ENCODE results near the gene CLOCK. TPM values are rescaled to one million over a fixed set of nuclear protein-coding genes. Genes with fewer than 3 reads are reported as not detected.

The CLOCK gene
- total RNA-seq, 1 experiment from 2014 or later: 24.9 TPM

DNA sequence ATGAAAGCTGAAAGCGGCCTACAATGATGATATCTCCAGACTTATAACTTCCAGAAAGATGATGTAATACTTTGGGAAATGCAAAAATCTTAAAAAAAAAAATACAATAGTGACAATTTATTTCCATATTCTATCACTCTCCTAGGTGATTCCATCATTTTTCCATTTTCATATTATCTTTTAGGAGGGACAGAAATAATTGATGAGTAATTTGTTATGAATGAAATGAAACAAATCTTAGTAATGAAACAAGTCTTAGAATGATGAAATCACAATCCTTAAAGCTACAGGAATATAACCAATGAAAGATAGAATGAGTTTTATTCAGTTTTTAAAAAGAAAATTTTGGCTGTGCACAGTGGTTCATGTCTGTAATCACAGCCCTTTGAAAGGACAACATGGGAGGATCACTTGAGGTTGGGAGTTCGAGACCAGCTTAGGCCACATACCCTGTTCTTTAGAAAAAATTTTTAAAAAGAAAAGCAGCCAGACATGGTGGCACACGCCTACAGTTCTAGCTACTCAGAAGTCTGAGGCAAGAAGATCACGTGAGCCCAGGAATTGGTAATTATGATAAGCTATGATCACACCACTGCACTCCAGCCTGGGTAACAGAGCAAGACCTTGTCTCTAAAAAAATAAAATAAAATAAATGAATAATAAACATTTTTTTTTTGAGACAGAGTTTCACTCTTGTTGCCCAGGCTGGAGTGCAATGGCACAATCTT, 21.7 kb downstream of the CLOCK start:
- no peaks in the 10 kb centered on the region for H3K27me3 ChIP-seq (ENCODE audit: control insufficient read depth, insufficient read depth, low read length)
- H3K4me1 ChIP-seq (ENCODE audit: control insufficient read depth, insufficient read depth, low read length): no peaks in the 10 kb centered on the region
- no TSS peak for BruUV-seq (replicated peaks)
- TF ChIP-seq POLR2AphosphoS5 (IDR thresholded peaks at IDR 0.05; ENCODE audit: low read depth, low read length): no peak
- TF ChIP-seq CTCF (IDR thresholded peaks at IDR 0.05): no peak
- TF ChIP-seq SIN3A (IDR thresholded peaks at IDR 0.05; ENCODE audit: borderline replicate concordance, insufficient read depth, low read depth, low read length): no peak
- TF ChIP-seq, protein P1, sequence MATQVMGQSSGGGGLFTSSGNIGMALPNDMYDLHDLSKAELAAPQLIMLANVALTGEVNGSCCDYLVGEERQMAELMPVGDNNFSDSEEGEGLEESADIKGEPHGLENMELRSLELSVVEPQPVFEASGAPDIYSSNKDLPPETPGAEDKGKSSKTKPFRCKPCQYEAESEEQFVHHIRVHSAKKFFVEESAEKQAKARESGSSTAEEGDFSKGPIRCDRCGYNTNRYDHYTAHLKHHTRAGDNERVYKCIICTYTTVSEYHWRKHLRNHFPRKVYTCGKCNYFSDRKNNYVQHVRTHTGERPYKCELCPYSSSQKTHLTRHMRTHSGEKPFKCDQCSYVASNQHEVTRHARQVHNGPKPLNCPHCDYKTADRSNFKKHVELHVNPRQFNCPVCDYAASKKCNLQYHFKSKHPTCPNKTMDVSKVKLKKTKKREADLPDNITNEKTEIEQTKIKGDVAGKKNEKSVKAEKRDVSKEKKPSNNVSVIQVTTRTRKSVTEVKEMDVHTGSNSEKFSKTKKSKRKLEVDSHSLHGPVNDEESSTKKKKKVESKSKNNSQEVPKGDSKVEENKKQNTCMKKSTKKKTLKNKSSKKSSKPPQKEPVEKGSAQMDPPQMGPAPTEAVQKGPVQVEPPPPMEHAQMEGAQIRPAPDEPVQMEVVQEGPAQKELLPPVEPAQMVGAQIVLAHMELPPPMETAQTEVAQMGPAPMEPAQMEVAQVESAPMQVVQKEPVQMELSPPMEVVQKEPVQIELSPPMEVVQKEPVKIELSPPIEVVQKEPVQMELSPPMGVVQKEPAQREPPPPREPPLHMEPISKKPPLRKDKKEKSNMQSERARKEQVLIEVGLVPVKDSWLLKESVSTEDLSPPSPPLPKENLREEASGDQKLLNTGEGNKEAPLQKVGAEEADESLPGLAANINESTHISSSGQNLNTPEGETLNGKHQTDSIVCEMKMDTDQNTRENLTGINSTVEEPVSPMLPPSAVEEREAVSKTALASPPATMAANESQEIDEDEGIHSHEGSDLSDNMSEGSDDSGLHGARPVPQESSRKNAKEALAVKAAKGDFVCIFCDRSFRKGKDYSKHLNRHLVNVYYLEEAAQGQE (IDR thresholded peaks at IDR 0.05; ENCODE audit: insufficient read depth in 1 of 2, low read depth in 2 of 2, low read length in 1 of 2): no peak
- no peak for TF ChIP-seq TCF7L2 (IDR thresholded peaks at IDR 0.05; ENCODE audit: low read depth, low read length)
- H3K27ac ChIP-seq (ENCODE audit: low read length): no peak overlapping the region; the same call in 1 of the 2 replicates
- ChIA-PET POLR2A (no interaction called here), CTCF (no interaction called here)
- no peak overlapping the region for H3K4me3 ChIP-seq (ENCODE audit: low read depth in 2 of 2, low read length in 2 of 2)
- in situ Hi-C loops (cut with HindIII; ENCODE audit: low pct_unique_long_range_greater_than_20kb, low sequenced_read_pairs): no loop called here
- no peaks in the 10 kb centered on the region for H3K9me3 ChIP-seq (ENCODE audit: control insufficient read depth, insufficient read depth, low read depth, low read length)
- H3K36me3 ChIP-seq (ENCODE audit: control insufficient read depth, insufficient read depth, low read length): no peaks in the 10 kb centered on the region
- ATAC-seq (no peak), DNase-seq (ENCODE audit: low read depth, low spot score) (no peak)
- intact Hi-C loops (cut with micrococcal nuclease; ENCODE audit: unreplicated experiment): no loop called here

DNA sequence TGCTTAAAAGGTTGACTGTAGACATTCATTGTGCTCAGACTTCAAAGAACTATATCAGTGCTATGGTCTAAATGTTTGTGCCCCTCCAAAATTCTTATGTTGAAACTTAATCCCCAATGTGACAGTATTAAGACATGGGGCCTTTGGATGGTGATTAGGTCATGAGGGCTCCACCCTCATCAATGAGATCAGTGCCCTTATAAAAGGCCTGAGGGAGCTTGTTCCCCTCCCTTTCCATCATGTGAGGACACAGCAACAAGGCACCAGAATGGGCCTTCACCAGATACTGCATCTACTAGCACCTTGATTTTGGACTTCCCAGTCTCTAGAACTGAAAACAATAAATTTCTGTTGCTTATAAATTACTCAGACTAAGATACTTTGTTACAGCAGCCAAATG, 28.3 kb downstream of the CLOCK start:
- intact Hi-C loops (cut with micrococcal nuclease; ENCODE audit: unreplicated experiment): no loop called here
- CTCF ChIA-PET: no interaction called here
- Histone ChIP-seq H3K36me3 (ENCODE audit: control insufficient read depth, insufficient read depth, low read length) (no peaks in the 10 kb centered on the region), H3K27me3 (ENCODE audit: control insufficient read depth, insufficient read depth, low read length) (no peaks in the 10 kb centered on the region), H3K9me3 (ENCODE audit: control insufficient read depth, insufficient read depth, low read depth, low read length) (no peaks in the 10 kb centered on the region), H3K4me1 (ENCODE audit: control insufficient read depth, insufficient read depth, low read length) (no peaks in the 10 kb centered on the region), H3K4me3 (ENCODE audit: low read depth in 2 of 2, low read length in 2 of 2) (no peak overlapping the region), H3K27ac (ENCODE audit: low read length) (no peak overlapping the region)
- in situ Hi-C loops (cut with HindIII; ENCODE audit: low pct_unique_long_range_greater_than_20kb, low sequenced_read_pairs): no loop called here
- no TSS peak for BruUV-seq (replicated peaks)
- POLR2A ChIA-PET: no interaction called here
- DNase-seq (ENCODE audit: low read depth, low spot score) (no peak), ATAC-seq (no peak)
- TF ChIP-seq CTCF (IDR thresholded peaks at IDR 0.05) (no peak), SIN3A (IDR thresholded peaks at IDR 0.05; ENCODE audit: borderline replicate concordance, insufficient read depth, low read depth, low read length) (no peak), POLR2AphosphoS5 (IDR thresholded peaks at IDR 0.05; ENCODE audit: low read depth, low read length) (no peak), TCF7L2 (IDR thresholded peaks at IDR 0.05; ENCODE audit: low read depth, low read length) (no peak)
- TF ChIP-seq, protein P1 (IDR thresholded peaks at IDR 0.05; ENCODE audit: insufficient read depth in 1 of 2, low read depth in 2 of 2, low read length in 1 of 2): no peak

All from Panc1 (cell line).